Breast epithelium (tissue), 4 donors: ENCODE measurements around the gene ITGAE. TPM values are rescaled to one million over a fixed set of nuclear protein-coding genes. Genes with fewer than 3 reads are reported as not detected.

Experiments
- DNase-seq, 2 donors: peaks; one replicate each; pipeline ENCODE4 v3.0.0-alpha.2; 2019; ENCODE audit warnings: low spot score in 2 of 2
- H3K27ac ChIP-seq, 2 donors: fragments of 200-600 bp; sonication (generic) in 1 of 2; one replicate each; pipeline ENCODE4 v1.5.1; 2016 to 2019; ENCODE audit warnings: mild to moderate bottlenecking in 1 of 2
- H3K27me3 ChIP-seq, 2 donors: fragments of 200-600 bp; sonication (generic) in 1 of 2; one replicate each; pipeline versions ENCODE4 v1.5.1 to v1.6.0; 2017 to 2019; ENCODE audit warnings: control low read depth in 1 of 2, mild to moderate bottlenecking in 1 of 2
- H3K36me3 ChIP-seq: fragments of 200-600 bp; one replicate; pipeline ENCODE4 v1.5.1; 2019
- H3K4me1 ChIP-seq, 2 donors: fragments of 200-600 bp; sonication (generic); one replicate each; pipeline ENCODE4 v1.5.1; 2016 to 2019; ENCODE audit warnings: control low read depth in 1 of 2
- H3K4me3 ChIP-seq, 3 donors: fragments of 200-600 bp; sonication (generic); 1 replicate in 2 of 3; 2 replicates in 1 of 3; pipeline ENCODE4 v1.5.1; 2016 to 2019; ENCODE audit warnings: mild to moderate bottlenecking in 3 of 3, moderate library complexity in 2 of 3
- H3K9me3 ChIP-seq, 2 donors: fragments of 200-600 bp; sonication (generic) in 1 of 2; one replicate each; pipeline ENCODE4 v1.5.1; 2016 to 2019; ENCODE audit warnings: control low read depth in 1 of 2
- CTCF ChIP-seq, 3 donors: fragments of 450-650 bp; IDR thresholded peaks; one replicate each; pipeline ENCODE4 v1.5.1; 2016 to 2017; ENCODE audit warnings: antibody characterized with exemption in 3 of 3, mild to moderate bottlenecking in 3 of 3, moderate library complexity in 3 of 3
- POLR2A ChIP-seq: fragments of 450-650 bp; IDR thresholded peaks from one replicate; pipeline ENCODE4 v1.6.1; 2016; ENCODE audit warnings: antibody characterized with exemption, mild to moderate bottlenecking, moderate library complexity
- POLR2AphosphoS5 ChIP-seq, 3 donors: sonication (generic); formaldehyde crosslinking; IDR thresholded peaks; one replicate each; pipeline ENCODE4 v1.6.1; 2017; ENCODE audit warnings: antibody characterized with exemption in 3 of 3
- intact Hi-C: fragments of 100-400 bp; cut with DNase I; formaldehyde crosslinking; loops from one replicate; pipeline ENCODE4 v1.15.1; 2023; ENCODE audit warnings: low total_unique reads
- total RNA-seq, 3 donors: library from RNA; depleted of rRNA; stranded (reverse); fragments of >200 nt; gene quantifications; one replicate each; pipeline ENCODE4 v1.1.0, GENCODE V29; 2016

Gene ITGAE
- total RNA-seq, 3 donors from 2014 or later = 26.5 to 31.2 (median 27.1) TPM

GRCh38 chr17:3748576-3748975 lies 52.4 kb downstream of the ITGAE start:
- H3K36me3 ChIP-seq = no peaks in the 10 kb centered on the region
- intact Hi-C loops = no loop called here
- no peak overlapping the region for H3K27ac ChIP-seq

GRCh38 chr17:3747805-3748204 lies 53.2 kb downstream of the ITGAE start:
- H3K4me1 ChIP-seq = no peaks in the 10 kb centered on the region
- no peak overlapping the region for H3K27ac ChIP-seq
- TF ChIP-seq CTCF (IDR thresholded peaks at IDR 0.05) (no peak), POLR2A (no peak), POLR2AphosphoS5 (IDR thresholded peaks at IDR 0.05) (no peak)
- no peaks in the 10 kb centered on the region for H3K9me3 ChIP-seq
- H3K4me3 ChIP-seq = no peak overlapping the region
- H3K36me3 ChIP-seq = no peaks in the 10 kb centered on the region
- no peaks in the 10 kb centered on the region for H3K27me3 ChIP-seq
- DNase-seq = no peak
- intact Hi-C loops = no loop called here

More at GRCh38 chr17:3748576-3748975, 52.4 kb downstream of the ITGAE start:
- no peaks in the 10 kb centered on the region for H3K4me1 ChIP-seq
- no peaks in the 10 kb centered on the region for H3K27me3 ChIP-seq
- H3K9me3 ChIP-seq = no peaks in the 10 kb centered on the region
- DNase-seq = no peak
- H3K4me3 ChIP-seq = no peak overlapping the region
- TF ChIP-seq POLR2A (no peak), CTCF (IDR thresholded peaks at IDR 0.05) (no peak), POLR2AphosphoS5 (IDR thresholded peaks at IDR 0.05) (no peak)

GRCh38 chr17:3745071-3745470 lies 55.9 kb downstream of the ITGAE start:
- intact Hi-C loops = no loop called here
- no peaks in the 10 kb centered on the region for H3K36me3 ChIP-seq
- no peaks in the 10 kb centered on the region for H3K27me3 ChIP-seq
- H3K9me3 ChIP-seq = no peaks in the 10 kb centered on the region
- H3K27ac ChIP-seq = no peak overlapping the region
- H3K4me3 ChIP-seq = no peak overlapping the region
- no peak for TF ChIP-seq POLR2AphosphoS5 (IDR thresholded peaks at IDR 0.05)
- no peak for TF ChIP-seq POLR2A
- no peak for TF ChIP-seq CTCF (IDR thresholded peaks at IDR 0.05)
- no peaks in the 10 kb centered on the region for H3K4me1 ChIP-seq
- DNase-seq = no peak

- Histone ChIP-seq H3K36me3 (no peaks in the 10 kb centered on the region), H3K9me3 (no peaks in the 10 kb centered on the region), H3K27me3 (no peaks in the 10 kb centered on the region), H3K27ac (no peak overlapping the region), H3K4me3 (no peak overlapping the region), H3K4me1 (no peaks in the 10 kb centered on the region)
- intact Hi-C loops = no loop called here
- DNase-seq = no peak
- TF ChIP-seq POLR2A = no peak
- TF ChIP-seq CTCF (IDR thresholded peaks at IDR 0.05) = no peak
- TF ChIP-seq POLR2AphosphoS5 (IDR thresholded peaks at IDR 0.05) = no peak
Observed at GRCh38 chr17:3744014-3744413, 57.0 kb downstream of the ITGAE start.

- Histone ChIP-seq H3K36me3 (no peaks in the 10 kb centered on the region), H3K4me3 (no peak overlapping the region)
Observed at GRCh38 chr17:3740611-3741073, 60.3 kb downstream of the ITGAE start.

More at GRCh38 chr17:3740611-3741073, 60.3 kb downstream of the ITGAE start:
- Histone ChIP-seq H3K4me1 (no peaks in the 10 kb centered on the region), H3K27ac (no peak overlapping the region), H3K9me3 (no peaks in the 10 kb centered on the region), H3K27me3 (no peaks in the 10 kb centered on the region)
- no peak for TF ChIP-seq CTCF (IDR thresholded peaks at IDR 0.05)
- TF ChIP-seq POLR2A = no peak
- TF ChIP-seq POLR2AphosphoS5 (IDR thresholded peaks at IDR 0.05) = no peak
- intact Hi-C loops = no loop called here
- DNase-seq = no peak
